NCI-H1048 (cell line): ENCODE results near the gene DMBX1.

Source experiments
- DNase-seq: peaks from one replicate; lab custom pipeline; 2025; lab: John Stamatoyannopoulos, UW

The DMBX1 gene

GRCh38 chr1:46506470-46507219 lies 17.0 kb downstream of the DMBX1 start:
- no peak for DNase-seq

- no peak for DNase-seq
These were observed 19.1 kb downstream of the DMBX1 start for GRCh38 chr1:46508757-46509156.

- no peak for DNase-seq
These were observed 20.8 kb downstream of the DMBX1 start for GRCh38 chr1:46510341-46510997.

- no peak for DNase-seq
These were observed 21.3 kb downstream of the DMBX1 start for GRCh38 chr1:46510998-46511365.

- no peak for DNase-seq
These were observed 22.6 kb downstream of the DMBX1 start for GRCh38 chr1:46512135-46512791.

- no peak for DNase-seq
These were observed 23.2 kb downstream of the DMBX1 start for GRCh38 chr1:46512792-46513190.

- DNase-seq, result no peak
These were observed 23.9 kb downstream of the DMBX1 start for GRCh38 chr1:46513536-46513935.

GRCh38 chr1:46515576-46515975 lies 25.9 kb downstream of the DMBX1 start:
- DNase-seq, result no peak

- no peak for DNase-seq
These were observed 26.7 kb downstream of the DMBX1 start for GRCh38 chr1:46516200-46516950.

GRCh38 chr1:46517010-46517600 lies 27.5 kb downstream of the DMBX1 start:
- DNase-seq, result no peak

GRCh38 chr1:46517932-46518498 lies 28.4 kb downstream of the DMBX1 start:
- no peak for DNase-seq

GRCh38 chr1:46519209-46519608 lies 29.6 kb downstream of the DMBX1 start:
- DNase-seq, result no peak

GRCh38 chr1:46520063-46520911 lies 30.7 kb downstream of the DMBX1 start:
- DNase-seq, result no peak

- no peak for DNase-seq
These were observed 31.8 kb downstream of the DMBX1 start for GRCh38 chr1:46521414-46521813.

GRCh38 chr1:46522184-46522968 lies 32.7 kb downstream of the DMBX1 start:
- DNase-seq, result no peak

- no peak for DNase-seq
These were observed 33.3 kb downstream of the DMBX1 start for GRCh38 chr1:46522969-46523320.

- DNase-seq, result no peak
These were observed 34.1 kb downstream of the DMBX1 start for GRCh38 chr1:46523496-46524353.

GRCh38 chr1:46524843-46525242 lies 35.2 kb downstream of the DMBX1 start:
- no peak for DNase-seq
